ENCODE results near the gene ZFP57.

DNA sequence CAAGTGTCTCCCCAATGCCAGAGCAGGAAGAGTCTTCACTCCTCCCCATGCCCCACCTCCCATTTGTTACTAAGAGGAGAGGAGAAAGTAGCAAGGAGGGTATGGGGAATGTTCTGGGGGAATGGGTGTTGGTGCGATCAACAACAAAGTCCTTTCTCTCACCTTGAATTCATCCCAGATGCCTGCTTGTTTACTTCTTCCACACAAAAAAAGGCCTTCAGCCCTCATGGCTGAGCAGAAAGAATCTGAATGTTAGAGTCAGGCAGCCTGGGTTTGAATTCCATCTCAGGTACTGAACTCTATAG is 14.2 kb downstream of the ZFP57 start:
- no peak for TF ChIP-seq POLR2A (IDR thresholded peaks at IDR 0.05)
- no peak for TF ChIP-seq CTCF (IDR thresholded peaks at IDR 0.05 in 4 of 5, conservative IDR thresholded peaks at IDR 0.05 in 1 of 5)
